ENCODE measurements around the gene FCHSD1. TPM values are rescaled to one million over a fixed set of nuclear protein-coding genes. Genes with fewer than 3 reads are reported as not detected.

Gene FCHSD1
- total and polyA plus RNA-seq, 10 of the 15 experiments (the other 5 are each of a cell fraction or from before 2014, with no cell fraction given), result 0.97 to 22.8 (median 10.7) TPM

- no peak for TF ChIP-seq ZBTB4 (CRISPR knock-in tag; IDR thresholded peaks at IDR 0.05)
Measured at GRCh38 chr5:141674747-141675146, 23.5 kb upstream of the FCHSD1 start (continued).

- Histone ChIP-seq H2AFZ (ENCODE audit: control insufficient read depth, low read depth, low read length) (no peak overlapping the region), H3K27ac (ENCODE audit: control insufficient read depth, insufficient read depth) (no peak overlapping the region), H3K79me2 (ENCODE audit: control insufficient read depth, insufficient read depth, low read length) (no peaks in the 10 kb centered on the region), H3K27me3 (replicated peaks in 1 of 2; ENCODE audit: control insufficient read depth in 2 of 2, insufficient read depth in 2 of 2, low read length in 1 of 2) (no peaks in the 10 kb centered on the region; a peak in 2 of 4 replicates), H4K20me1 (ENCODE audit: control insufficient read depth, insufficient read depth) (no peaks in the 10 kb centered on the region), H3K4me1 (ENCODE audit: control insufficient read depth, insufficient read depth, low read length) (no peaks in the 10 kb centered on the region), H3K4me2 (ENCODE audit: control insufficient read depth, insufficient read depth) (no peak overlapping the region), H3K36me3 (ENCODE audit: control insufficient read depth in 2 of 2, insufficient read depth in 2 of 2, low read length in 1 of 2) (no peaks in the 10 kb centered on the region), H3K9ac (ENCODE audit: control insufficient read depth, insufficient read depth, low read length) (no peak overlapping the region), H3K9me3 (replicated peaks; ENCODE audit: control insufficient read depth, insufficient read depth, low read length) (no peaks in the 10 kb centered on the region), H3K4me3 (no peak overlapping the region)
- POLR2A ChIA-PET, result no interaction called here
- WGBS (ENCODE audit: insufficient coverage, insufficient replicate concordance, low lambda C conversion rate, missing lambda C conversion rate), result 38% methylated on average over 19 of the region's 19 CpGs
- CTCF ChIA-PET, result interaction anchor here (1.4 to 1.5 kb wide), 2 partner anchors 19 to 81 kb away, joined by 3 to 4 read pairs; no protein-coding TSS in a partner anchor
- TF ChIP-seq ATF3 (IDR thresholded peaks at IDR 0.05; ENCODE audit: borderline replicate concordance, extremely low read depth, low read depth, low read length) (no peak), BRCA1 (IDR thresholded peaks at IDR 0.05; ENCODE audit: low read depth, low read length) (no peak), NBN (IDR thresholded peaks at IDR 0.05) (no peak), ZNF687 (IDR thresholded peaks at IDR 0.05) (no peak), BACH1 (IDR thresholded peaks at IDR 0.05; ENCODE audit: borderline replicate concordance) (no peak), ATF2 (IDR thresholded peaks at IDR 0.05; ENCODE audit: low read length) (no peak), RB1 (IDR thresholded peaks at IDR 0.05; ENCODE audit: borderline replicate concordance) (no peak)
- RAD21 ChIA-PET (ENCODE audit: unreplicated experiment), result no interaction called here
- ATAC-seq, result no peak
- DNase-seq (ENCODE audit: low read depth, low spot score), result no peak
- intact Hi-C loops (cut with micrococcal nuclease; ENCODE audit: unreplicated experiment) (no loop called here), in situ Hi-C loops (cut with MboI) (loop anchor here (10.0 kb wide), 1 partner anchor 462 kb away; no protein-coding TSS in a partner anchor)
- BruUV-seq (replicated peaks), result no TSS peak
- SMC1A ChIA-PET (ENCODE audit: uncharacterized antibody, unreplicated experiment), result no interaction called here
- no peak for FAIRE-seq
Measured at GRCh38 chr5:141672841-141673813, 21.9 kb upstream of the FCHSD1 start.
